NCI-H1105 (cell line): ENCODE measurements around the gene KIAA1755.

Experiments
- DNase-seq: peaks from one replicate; lab custom pipeline; 2025; lab: John Stamatoyannopoulos, UW

Gene KIAA1755

DNA sequence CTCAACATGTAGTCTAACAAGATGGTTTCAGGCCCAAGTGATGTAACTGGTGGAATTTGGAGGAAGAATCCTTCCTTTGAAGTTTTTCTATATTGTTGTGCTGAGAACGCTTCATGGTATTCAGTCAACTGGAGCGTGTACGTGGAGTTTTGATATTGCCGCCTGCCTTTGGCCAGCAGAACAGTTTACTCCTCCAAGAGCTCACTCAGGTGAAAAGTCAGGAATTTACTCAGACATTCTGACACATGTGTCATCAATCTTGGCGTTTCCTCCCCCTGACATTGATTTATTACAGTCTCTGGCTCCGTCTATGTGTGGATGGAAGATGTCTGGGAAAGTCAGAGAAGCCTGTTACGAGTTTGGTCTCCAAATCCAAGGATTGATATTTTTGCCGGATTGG, 76.4 kb downstream of the KIAA1755 start:
- no peak for DNase-seq

DNA sequence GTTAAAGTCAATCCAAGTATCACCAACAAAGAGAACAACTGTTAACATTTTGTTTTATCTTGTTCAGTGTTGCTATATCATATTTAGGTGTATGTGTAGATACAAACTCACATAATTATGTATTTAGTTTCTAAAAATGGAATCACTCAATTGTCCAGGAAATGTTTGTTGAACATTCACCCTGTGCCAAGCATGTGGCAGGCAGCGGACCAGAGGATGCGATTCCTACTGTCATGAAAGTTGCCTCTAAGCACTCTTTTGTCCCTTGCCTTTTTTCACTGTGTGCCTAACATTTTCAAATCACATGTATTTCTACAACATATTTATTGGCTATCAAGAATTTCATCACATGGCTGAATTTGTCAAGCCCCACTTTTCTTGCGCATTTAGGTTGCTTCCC, 78.6 kb downstream of the KIAA1755 start:
- no peak for DNase-seq

DNA sequence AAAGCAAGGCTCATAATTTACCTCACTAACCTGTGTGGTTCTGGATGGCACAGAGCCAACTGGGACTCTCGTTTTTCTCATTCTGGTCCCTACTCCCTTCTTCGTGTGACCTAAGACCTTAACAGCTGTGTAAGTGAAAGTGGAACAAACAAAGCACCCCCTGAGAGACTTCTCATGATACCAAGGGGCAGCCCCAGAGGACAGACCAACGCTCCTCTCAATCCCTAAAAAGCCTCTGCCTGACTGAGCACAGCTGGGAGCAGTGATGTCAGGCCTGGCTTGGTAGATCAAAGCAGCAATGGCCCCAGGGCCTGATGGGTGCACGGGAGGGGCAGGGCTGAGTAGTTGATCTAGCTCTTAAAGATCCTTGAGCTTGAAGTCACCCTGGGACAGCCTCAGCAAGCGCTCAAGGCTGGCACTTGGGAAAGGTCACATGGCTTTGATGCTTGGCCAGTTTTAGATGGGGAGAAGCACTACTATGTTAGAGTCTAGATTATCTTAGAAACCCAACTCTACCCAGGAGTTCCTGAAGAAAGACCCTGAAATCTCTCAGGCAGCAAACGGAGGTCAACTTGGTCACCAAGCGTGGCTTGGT, 79.2 kb downstream of the KIAA1755 start:
- DNase-seq = no peak

DNA sequence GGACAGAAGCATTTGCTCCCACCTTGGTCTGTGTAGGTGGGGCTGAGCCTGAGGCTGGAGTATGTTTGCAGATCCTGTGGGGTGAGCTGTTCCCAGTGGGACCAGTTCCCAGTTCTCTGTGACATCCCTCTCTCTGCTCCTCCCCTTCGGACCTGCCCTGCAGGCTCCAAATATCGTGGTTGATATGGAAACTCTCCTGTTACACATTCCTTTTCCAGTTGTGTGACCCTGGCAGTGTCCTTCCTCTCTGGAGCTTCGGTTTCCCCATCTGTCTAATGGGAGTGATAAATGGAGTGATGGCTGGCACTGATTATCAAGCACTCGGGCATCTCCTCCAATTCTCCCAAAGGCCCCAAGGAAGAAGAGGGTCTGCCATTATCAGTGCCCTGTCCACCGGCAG, 79.8 kb downstream of the KIAA1755 start:
- no peak for DNase-seq

DNA sequence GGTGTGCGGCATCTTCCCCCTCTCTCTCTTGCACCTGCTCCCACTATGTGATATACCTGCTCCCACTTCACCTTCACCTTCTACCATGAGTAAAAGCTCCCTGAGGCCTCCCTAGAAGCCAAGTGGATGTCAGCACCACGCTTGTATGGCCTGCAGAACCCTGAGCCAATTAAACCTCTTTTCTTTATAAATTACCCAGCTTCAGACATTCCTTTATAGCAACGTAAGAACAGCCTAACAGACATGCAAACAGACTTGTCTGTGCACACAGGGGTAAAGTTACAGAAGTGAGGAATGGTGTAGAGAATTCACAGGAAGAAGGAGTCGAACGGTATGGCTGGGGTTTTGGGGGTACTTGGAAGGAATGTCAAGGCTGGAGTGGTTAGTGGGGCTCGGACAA, 80.7 kb downstream of the KIAA1755 start:
- no peak for DNase-seq

DNA sequence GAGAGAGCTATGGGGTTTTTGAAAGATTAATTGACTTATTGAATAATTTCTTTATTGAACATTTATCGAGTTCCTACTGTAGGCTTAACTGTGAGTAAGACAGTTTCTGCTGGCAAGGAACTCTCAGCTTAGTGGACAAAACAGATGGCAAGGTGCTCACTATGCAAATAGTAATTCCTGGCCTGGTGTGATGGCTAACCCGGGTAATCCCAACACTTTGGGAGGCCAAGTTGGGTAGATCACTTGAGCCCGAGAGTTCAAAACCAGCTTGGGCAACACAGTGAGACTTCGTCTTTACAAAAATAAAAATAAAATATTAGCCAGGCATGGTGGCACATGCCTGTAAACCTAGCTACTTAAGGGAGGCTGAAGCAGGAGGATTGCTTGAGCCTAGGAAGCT, 82.0 kb downstream of the KIAA1755 start:
- DNase-seq = no peak

DNA sequence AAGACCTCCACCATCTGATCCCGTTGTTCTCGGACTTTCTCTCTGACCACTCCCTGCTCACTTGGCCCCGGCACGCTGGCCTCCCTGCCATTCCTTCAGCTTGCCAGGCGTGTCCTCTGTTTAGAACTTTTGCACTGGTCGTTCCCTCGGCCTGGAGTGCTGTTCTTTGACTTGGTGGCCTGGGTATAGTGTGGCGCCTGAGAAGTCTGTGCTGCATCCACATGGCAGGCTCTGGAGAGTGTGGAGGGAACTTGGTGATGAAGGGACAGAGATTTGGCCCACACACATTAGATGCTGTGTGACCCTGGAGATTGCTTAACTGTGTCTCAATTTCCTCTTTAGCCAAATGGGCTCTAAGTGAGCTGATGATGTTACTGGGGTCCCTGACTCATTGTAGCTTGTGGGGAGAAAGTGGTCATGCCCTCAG, 82.5 kb downstream of the KIAA1755 start:
- no peak for DNase-seq

DNA sequence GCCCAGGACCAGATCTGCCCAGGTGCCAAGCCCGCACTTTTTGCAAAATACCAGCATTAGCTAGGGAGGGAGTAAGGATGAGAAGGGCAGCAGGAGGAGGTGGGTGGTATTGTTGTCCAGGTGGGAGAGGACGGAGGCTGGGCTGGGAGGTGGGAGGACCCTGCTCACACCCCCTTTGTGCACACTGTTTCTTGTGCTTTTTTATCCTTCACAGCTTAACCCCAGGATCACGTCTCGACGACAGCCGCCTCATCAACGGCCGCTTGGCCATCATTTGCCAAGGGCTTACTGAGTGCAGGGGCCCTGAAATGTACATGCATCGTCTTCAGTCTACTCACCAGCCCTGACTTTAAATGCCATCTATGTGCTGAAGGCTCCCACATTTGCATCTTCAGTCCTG, 83.3 kb downstream of the KIAA1755 start:
- no peak for DNase-seq

DNA sequence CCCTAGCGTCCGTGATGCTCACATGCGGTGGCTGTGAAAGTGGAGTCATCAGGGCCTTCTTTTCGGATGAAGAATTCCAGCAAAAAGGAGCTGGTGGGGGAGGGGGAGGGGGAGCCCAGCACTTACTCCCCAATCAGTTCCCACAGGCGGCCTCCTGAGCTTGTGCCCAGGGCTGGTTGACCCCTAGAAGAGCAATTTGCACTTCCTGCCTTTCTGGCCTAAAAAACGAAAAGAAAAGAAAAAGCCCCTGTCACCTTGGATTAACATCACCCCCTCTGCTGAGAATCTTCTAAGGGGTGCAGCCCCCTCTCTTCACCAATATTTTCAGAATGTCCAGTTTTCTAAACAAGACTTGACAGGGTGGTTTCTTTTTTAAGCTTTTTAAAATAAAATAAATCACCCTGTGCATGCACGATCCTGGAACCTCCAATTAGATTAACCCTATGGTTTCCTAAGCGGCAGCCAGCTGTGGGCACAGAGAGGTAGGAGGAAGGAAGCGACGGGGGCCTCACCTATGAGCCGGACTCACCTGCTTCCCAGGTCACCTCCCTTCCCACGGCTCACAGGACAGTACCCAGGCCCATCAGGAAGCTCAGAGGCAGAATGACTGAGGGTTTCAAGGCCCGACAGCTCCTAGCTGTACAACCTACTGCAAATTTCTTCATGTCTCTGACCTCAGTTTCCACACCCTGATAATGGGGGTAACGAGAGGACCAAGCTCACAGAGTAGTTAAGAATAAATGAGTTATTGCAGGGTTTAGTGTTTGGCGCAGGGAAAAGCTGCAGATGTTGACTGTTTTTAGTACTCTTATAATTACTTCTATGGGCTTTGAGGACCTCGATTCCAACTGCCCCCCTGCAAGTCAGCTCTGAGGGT, 85.0 kb downstream of the KIAA1755 start:
- no peak for DNase-seq

DNA sequence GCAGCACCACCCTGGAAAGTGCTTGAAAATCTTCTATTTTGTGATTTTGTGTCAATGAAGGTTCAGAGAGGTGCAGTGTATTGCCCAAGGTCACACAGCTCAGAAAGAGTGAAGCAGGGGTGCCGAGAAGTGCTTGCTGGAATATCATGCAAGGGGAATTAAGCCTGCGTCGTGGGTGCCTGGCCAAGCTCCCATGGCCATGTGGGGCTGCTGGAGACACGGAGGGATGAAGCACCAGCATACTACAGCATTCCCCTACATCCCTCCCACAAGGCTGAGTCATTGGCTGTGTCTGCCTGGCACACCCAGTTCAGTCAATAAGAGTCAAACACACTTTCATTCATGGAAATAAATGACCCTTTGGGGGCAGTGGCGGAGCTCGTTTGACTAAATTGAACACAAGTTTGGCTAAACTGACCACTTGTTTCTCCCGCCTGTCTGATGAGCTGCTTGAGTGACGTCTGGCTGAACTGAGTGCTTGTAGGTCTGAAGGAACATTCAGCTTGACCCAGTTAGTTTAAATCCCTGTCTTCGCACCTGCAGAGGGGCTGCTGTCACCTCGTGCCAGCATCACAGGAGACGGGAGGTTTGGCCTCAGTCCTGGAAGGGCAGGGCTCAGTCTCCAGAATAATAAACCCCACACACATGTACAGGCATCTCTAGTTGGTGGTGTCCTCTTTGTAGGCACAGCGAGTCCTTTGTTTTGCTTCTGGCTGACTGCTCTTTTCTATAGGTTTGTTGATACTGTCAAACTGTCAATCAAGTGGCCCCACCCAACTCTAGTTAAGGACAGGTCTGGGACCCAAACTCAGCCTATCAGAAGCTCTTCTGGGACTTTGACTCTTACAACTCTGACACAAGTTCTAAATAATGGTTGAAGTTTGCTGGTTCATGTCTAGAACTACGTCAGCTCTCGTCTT, 87.0 kb downstream of the KIAA1755 start:
- DNase-seq = no peak

DNA sequence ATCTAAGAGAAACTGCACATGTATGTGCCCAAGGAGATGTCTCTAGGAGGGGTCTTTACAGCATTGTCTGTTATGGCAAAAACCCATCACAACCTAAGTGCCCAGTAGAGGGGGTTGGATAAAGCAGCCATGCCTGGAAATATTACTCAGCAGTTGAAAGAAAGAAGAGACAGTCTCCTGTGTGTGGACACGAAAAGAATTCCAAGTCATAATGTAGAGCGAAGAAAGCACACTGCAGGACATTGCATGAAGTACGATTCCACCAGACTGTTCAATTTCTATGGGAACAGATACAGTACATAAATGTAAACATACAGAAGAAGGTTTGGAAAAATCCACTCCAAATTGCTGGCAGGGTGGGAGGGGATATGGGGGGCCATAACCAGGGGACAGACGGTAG, 88.1 kb downstream of the KIAA1755 start:
- no peak for DNase-seq

DNA sequence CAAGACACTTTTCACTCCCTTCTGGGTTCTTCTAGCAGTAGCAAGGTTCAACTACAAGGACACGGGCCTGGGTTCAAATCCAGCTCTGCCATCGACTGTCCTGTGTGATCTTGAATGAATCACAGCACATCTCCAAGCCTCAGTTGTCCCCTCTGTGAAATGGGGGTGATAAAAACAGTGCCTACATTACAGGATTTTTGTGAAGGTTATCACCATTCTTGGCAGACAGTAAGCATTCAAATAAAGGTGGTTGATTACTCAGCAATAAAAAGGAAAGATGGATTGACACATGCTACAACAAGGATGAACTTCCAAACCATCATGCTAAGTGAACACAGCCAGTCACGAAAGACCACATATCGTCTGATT, 88.9 kb downstream of the KIAA1755 start:
- no peak for DNase-seq

DNA sequence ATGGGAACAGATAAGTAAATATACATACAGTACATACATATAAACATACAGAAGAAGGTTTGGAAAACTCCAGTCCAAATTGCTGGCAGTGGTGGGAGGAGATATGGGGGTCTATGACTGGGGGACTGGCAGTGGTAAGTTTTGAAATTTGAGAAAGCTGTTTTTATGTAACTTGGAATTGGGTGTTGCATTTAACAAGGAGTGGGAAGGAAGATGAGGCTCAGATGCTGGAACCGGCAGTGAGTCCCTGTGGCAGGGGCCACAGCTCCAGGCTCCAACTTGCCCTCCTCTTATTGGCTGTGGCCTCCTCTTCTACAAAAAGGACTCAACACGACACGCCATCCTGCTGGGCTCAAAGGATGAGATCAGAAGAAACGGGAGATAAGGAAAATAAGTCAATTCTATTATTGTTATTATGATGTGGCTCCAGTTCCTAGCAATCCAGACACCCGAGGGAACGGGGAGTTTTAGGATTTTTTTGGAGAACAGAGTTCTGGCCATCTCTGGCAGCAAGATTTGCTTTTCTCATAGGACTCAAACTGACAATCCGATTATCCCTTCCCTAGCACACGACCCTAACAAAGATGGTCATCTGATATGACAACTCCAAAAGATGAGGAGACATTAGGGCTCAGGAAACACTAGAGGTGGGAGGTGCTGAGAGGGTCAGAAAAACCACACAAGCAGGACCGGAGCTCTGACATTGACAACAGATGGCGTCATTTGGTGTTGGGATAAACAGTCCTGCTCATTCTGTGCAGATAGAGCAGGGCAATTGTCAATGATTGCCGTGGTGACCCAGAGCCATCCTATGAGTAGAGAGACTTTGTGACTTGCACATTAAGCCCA, 89.5 kb downstream of the KIAA1755 start:
- no peak for DNase-seq

DNA sequence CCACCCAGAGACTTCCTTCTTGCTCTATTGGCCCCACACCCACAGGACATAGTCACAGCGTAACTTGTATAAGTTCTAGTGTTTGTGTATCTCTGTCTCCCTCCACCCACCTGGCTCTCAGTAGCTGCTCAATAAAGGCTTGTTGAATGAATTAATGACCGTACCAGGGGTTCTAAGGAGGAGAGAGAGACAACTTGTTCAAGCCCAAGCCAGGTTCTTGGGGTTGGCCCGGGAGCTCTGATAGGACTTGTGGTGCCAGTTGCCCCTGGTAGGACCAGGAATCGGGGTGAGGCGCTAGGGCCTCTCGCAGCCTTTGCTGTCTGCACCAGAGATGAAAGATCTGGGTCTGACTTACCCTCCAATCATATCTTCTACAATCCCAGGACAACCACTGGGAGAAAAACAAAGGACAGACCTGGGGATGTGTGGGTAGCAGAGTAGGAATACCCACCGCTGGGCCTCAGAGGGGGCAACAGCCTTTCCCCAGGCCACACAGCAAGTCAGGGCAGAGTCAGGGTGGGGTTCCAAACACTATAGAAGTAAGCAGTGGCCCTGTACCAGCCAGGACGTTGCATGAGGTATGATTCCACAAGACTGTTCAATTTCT, 90.2 kb downstream of the KIAA1755 start:
- no peak for DNase-seq

DNA sequence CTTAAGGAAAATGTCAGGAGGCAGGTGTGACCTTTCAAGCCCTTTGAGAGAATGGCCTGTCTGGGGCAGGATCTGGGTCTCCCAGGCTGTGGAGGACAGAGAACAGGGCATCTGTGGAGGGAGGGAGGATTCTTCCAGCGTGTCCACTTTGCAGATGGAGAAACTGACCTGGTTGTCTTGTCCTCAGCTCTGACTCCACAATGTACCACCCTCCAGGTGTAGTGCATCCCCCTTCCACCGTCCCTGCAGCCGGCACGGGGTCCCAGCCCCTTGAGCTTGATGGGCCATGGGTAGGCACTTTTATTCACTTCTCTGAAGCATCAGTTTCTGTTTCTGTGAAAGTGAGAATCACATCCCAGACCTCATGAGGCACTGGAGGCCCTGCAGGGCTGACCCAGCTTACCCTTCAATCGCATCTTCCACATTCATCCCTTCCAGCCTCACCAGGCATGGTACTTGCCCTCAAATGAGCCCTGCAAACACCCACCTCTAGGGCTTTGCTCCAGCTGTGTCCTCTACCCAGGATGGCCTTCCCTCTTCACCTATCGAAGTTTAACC, 90.8 kb downstream of the KIAA1755 start:
- DNase-seq = no peak

DNA sequence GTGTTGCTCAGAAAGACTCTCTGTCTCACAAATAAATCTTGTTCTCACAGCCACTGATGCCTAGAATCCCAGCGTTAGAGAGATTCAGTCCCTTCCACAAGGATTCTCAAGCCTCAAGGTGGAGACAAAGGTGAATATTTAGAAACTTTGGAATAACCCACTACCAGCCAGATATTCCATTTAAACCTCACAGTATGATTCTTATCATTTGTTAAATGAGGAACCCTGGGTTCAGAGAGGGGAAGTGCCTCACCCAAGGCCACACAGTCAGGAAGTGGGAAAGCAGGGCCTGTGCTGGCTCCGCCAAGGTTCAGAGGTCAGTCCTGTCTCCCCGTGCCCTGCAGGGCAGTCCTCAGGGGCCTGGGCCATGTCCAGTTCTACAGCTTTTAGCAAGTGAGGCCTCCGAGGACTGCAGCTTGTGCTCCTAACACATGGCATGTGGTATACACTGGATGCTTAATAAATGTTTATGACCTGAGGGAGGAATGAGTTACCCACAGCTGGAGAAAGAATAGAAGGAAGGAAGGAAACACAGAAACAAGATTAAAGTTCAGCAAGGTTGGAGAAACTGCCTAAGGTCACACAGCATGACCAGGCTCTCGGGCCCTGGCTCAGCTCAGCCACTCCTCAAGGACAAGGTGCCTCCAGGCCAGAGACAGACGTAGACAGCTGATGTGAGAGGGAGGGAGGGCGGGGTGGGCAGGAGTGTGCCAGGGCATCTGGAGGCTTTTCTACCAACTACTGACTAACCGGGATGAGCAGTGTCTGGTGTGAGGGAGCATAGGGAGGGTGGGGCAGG, 91.5 kb downstream of the KIAA1755 start:
- no peak for DNase-seq

DNA sequence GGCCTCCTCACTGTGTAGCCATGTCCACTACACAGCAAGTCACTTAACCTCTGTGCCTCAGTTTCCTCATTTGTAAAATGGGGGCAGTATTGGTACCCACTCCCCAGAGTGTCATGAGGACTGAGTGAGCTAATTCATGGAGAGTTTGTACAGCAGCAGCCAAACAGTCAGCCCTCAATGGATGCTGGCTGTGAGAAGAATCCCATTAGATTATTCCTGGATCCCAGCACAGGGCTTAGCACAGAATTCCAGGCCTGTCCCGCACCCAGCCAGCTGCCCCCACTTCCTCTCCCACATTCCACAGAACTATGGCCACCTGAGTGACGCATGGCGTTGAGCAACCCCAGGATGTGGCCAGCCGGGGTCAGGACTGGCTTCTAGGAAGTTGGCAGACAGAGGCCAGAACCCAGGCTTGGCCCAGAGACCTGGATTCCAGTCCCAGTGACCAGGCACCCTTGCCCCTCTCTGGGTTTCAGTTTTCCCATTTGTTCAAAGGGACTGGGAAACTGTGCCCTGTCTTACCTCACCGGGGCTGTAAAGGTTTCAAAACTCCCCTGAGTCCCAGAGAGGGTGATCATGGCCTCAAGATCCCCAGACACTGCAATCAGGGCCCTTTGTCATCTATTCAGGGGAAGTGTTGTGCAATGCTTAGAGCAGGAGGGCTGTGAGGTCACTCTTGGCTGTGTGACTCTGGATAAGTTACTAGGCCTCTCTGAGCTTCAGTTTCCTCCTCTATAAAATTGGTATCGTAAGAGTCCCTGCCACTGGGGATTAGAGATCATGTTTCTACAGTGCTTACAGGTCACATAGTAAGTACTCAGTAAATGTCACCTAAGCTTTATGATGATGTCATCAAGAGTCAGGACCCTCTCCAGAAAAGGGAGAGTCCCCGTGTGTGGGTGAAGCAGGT, 92.4 kb downstream of the KIAA1755 start:
- no peak for DNase-seq

DNA sequence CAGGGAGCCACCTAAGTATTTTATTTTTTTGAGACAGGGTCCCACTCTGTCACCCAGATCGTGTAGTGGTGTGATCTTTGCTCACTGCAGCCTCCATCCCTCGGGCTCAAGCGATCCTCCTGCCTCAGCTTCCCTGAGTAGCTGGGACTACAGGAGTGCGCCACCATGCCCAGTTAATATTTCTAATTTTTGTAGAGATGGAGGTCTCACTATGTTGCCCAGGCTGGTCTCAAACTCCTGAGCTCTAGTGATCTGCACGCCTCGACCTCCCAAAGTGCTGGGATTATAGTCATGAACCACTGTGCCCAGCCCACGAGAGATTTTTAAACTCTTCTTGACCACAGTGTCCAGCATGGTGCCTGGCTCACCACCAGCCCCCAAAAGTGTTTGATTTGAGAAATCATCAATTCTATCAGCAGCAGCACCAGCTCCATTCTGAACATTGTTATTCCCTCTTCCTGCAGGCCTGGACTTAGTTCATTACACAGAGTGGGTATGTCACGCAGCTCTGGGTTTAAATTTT, 93.1 kb downstream of the KIAA1755 start:
- DNase-seq = no peak

DNA sequence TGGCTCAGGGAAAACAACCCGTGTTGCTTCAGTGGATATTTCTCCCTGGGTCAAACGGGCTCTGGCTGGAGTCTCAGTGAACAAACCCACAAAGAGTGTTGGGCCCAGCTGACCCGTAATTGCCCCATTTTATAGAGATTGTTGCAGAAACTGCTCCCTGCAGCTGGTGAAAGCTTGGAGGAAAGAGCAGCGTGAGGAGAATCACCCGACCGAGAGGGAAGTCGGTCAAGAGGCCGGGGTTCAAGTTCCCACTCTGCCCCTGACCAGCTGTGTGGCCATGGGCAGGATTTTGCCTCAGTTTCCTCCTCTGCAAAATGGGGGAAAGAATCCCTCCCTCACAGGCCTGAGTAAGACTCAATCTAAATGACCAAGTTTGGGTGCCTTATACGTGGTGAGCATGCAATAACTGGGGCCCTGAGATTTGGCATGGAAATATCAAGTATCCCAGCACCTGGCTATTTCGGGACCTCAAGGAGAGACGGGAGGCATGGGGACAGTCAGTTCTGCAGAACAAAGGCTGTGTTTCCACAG, 93.8 kb downstream of the KIAA1755 start:
- DNase-seq = no peak
